ENCODE results near the gene PPP1R3F.

DNA sequence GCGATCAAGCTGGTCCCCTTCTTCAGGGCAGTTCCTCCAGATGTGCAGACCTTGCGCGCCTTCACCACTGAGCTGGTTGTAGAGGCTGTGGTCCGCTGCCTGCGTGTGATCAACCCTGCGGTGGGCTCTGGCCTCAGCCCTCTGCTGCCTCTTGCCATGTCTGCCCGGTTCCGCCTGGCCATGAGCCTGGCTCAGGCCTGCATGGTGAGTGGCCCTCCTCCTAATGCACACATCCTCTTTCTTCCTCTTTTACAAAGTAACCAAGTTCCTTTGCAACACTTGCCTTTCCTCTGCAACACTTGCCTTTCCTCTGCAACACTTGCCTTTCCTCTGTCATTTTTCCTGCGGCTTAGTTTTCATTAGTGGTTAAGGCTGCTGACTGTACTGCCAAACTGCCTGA lies 32.5 kb upstream of the PPP1R3F start:
- TF ChIP-seq ZNF274 (IDR thresholded peaks at IDR 0.05; ENCODE audit: low read depth, low read length): no peak
- no peak for TF ChIP-seq YY1 (IDR thresholded peaks at IDR 0.05; ENCODE audit: insufficient read depth, insufficient read length)
- no peak for TF ChIP-seq SUZ12 (IDR thresholded peaks at IDR 0.05; ENCODE audit: extremely low read depth, insufficient read depth, insufficient read length)

Data from NT2/D1 (cell line).